Heart left ventricle (tissue), 13 donors: ENCODE measurements around the gene GBP2.

ENCODE experiments used
- CTCF ChIP-seq, 12 donors: fragments of 200-600 bp; sonication (generic) in 4 of 12; IDR thresholded peaks; one replicate each; pipeline versions ENCODE4 v1.5.0 to v1.8.0; 2018 to 2022; ENCODE audit warnings: antibody characterized with exemption in 12 of 12, mild to moderate bottlenecking in 5 of 12
- POLR2A ChIP-seq, 2 donors: fragments of 450-650 bp; IDR thresholded peaks; one replicate each; pipeline ENCODE4 v1.6.1; 2017; ENCODE audit warnings: antibody characterized with exemption in 2 of 2, mild to moderate bottlenecking in 2 of 2, moderate library complexity in 2 of 2
- donor health status: ischemic (EF 13 %, LVEDD 7.1; RV severe dilation, severe dysfunction).
- donor health status: DM: no; HTN: yes; CAD: no.
- donor health status: DM: no; HTN: no; CAD: no.
- donor health status: ischemic (EF 25% LVEDD 6.9; RV normal size, moderate dysfunction).
- donor health status: ischemic (EF 25% LVEDD 5.7; RV mildly dilated, moderate dysfunction).
- donor health status: ischemic (EF 35%, LVEDD 5.7; RV mildly dilated, moderate dysfunction).
- donor health status: nonischemic (EF 11% LVEDD 7.7; RV severe dilation, severe dysfunction).
- donor health status: DM: yes; HTN: yes; CAD: no.
- donor health status: PGD.
- donor health status: ischemic (EF 29% LVEDD 5.4; RV normal size, mild dysfunction).
- donor health status: nonischemic (EF 23%, LVEDD 6.1; RV moderate dilation, normal function).

- TF ChIP-seq CTCF (IDR thresholded peaks at IDR 0.05) (no peak), POLR2A (IDR thresholded peaks at IDR 0.05) (no peak)
Measured at GRCh38 chr1:89064632-89065031, 61.3 kb downstream of the GBP2 start.
